TTC549 (cell line): ENCODE results near the gene LMNTD2.
"Not testable (repeated sequence)": the region's sequence is repeated elsewhere in the genome, so short reads cannot be mapped to it uniquely, and the experiment has no call there.

Experiments used
- FAIRE-seq: peaks from 2 replicates; lab custom pipeline; 2012; peaks lifted over from hg19 to GRCh38; lab: Jason Lieb, UNC

Gene LMNTD2

DNA sequence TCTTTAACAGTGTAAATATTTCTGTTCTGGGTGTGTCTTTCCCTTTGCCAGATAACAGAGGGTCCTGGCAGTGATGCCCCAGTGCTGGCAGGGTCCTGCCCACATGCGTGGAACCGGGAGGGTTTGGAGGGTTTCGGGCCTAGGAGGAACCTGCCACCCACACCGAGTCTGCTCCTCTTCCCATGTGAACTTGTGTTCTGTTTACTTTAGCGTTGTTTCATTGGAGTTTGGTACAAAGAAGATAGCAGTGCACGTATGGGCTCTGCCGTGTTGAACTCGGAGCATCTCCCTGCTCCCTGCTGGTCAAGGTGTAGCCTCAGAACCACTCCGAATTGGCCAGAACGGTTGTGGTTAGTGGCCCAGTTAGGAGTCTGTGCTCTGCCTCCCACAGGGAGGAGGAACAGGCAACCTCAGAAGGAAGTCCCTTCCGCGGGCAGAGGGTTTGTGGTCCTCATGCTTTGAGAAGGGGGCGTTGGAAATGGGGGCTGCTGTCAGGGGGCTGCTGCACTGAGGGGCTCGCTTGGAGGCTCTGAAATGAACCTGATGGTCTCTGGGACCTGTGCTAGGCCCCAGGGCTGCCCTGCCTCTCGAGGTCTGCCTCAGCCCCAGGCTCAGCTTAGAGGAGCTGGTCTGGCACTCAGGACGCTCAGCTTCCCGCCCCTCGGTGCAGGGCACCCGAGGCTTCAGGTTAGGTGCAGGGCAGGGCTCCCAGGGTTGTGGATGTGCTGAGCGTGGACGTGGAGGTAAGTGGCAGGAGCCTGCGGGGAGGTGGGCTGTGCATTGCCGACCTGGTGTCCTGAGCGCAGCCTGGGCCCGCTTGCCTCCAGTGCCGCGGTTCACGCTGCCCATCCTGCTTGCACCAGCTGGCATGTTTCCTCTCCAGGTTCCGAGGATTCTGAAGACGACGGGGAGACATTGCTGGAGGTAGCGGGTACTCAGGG is 26.1 kb upstream of the LMNTD2 start:
- FAIRE-seq = no peak

GRCh38 chr11:584287-584686 is 23.7 kb upstream of the LMNTD2 start:
- FAIRE-seq = no peak

DNA sequence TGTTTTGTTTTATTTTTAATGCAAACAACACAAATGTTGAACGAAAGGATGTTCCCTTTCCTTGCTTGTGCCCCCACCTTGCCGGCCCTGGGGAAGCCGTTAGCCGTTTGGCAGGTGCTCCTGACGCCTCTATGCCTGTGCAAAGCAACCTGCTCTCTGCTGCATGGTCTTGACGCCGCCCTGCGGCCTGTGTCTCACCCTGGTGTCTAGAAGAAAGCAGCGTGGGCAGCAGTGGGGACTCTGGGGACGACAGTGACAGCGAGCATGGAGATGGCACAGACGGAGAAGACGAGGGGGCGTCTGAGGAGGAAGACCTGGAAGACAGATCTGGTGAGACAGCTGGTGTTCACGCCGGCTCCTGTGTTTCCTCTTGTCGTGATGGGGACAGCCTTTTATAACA is 21.2 kb upstream of the LMNTD2 start:
- no peak for FAIRE-seq

GRCh38 chr11:581342-581741 is 20.8 kb upstream of the LMNTD2 start:
- no peak for FAIRE-seq

DNA sequence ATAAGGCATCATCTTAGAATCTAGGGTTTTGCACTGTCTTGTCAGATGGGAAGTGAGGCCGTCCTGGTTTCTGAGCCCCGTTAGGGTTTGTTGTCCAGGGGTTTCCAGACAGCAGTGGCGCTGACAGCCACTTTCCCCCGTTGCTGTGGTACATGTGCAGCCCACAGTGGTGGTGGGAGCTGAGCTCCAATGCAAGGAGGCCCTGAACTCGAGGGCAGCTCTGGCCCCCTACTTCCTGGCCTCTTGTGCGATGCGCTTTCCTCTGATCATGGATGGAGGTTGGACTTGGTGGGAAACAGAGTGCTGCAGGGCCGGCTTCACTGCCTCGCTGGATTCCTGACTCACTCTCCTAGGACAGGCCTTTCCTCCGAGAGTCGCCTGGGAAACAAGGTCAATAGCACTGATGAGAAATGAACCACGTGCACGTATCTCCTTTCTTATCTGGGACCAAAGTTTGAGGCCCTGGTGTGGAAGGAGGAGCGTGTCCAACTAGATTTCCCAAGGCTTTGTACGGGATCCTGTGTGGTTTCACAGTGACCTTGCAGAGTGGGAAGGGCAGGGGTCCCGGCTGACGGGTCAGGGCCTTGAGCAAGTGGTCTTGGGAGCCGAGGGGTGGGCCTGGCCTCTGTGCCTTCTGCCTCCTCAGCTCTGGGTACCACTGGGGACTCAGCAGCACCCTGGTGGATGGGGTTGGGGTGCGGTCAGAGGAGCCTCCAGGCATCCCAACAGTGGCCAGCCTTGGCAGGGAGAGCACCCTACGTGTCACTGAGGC is 19.5 kb upstream of the LMNTD2 start:
- no peak for FAIRE-seq

GRCh38 chr11:578276-579035 is 17.9 kb upstream of the LMNTD2 start:
- no peak for FAIRE-seq

GRCh38 chr11:577611-577894 is 17.0 kb upstream of the LMNTD2 start:
- FAIRE-seq = no peak

DNA sequence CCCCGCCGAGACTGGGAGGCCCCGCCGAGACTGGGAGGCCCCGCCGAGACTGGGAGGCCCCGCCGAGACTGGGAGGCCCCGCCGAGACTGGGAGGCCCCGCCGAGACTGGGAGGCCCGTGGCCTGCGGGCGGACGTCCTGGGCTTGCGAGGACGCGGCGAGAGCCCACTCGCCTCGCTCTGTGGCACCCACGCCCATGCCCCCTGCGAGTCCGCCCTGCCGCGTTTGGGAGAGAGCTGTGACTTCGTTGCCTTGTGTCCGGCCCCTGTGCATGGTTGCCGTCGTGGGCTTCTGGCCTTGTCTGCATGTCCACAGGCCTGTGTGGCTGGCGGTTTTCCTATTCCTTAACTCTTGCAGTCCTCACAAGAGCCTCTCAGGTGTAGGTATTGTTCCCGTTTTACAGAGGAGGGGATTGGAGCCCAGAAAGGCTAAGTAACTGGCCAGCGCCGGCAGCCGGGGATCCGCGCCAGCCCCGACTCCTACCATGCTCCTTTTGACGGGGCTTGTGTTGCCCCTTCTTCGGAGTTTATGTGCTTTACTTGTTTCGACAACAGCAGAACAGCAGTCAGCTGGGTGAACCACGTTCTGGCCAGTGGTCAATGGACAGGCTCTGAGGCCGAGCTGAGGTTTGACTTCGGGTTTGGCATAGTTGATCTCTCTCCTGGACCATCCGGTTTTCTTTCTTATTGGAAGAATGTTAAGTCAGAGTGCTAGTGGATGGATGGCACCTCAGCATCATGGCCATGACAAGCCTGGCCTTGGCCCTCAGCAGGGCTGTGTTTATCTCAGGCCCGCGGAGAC is 16.5 kb upstream of the LMNTD2 start:
- FAIRE-seq = no peak

- no peak for FAIRE-seq
Observed at GRCh38 chr11:575996-576768, 15.6 kb upstream of the LMNTD2 start, which contains the start of gene PHRF1. Gene PHRF1 (plus strand): TSS chr11:576470. CDS start chr11:581513, 5,043 bp downstream.

DNA sequence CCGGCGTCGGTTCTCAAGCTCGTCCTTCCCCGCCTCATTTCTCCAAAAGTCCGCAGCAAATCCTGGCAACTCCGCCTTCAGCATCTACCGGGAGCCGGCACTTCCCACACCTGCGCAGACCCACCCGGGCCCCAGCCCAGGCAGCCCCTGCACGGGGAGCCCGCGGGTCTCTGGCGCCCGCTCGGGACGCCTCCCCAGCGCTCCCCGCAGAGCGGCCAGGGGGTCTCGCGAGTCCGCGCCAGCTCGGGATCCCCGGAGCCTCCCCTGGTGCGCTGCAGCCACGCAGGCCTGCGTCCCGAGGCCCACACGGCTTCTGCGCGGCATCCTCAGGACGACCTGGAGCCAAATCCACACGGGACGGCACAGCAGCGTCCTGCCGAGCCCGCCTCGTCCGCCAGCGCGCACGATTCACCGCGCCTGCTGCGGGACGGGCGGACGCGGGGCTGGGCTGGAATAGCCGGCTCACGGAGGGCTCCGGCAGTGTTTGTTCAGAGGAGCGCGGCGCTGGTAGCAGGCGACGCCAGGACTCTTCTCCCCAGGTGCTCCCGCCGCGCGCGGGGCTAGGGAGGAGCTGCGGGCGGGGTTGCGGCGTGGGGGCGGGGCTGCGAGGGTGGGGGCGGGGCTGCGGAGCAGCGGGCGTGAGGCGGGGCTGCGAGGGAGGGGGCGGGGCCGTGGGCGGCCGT is 14.9 kb upstream of the LMNTD2 start:
- no peak for FAIRE-seq

GRCh38 chr11:574632-575312 is 14.2 kb upstream of the LMNTD2 start:
- no peak for FAIRE-seq

DNA sequence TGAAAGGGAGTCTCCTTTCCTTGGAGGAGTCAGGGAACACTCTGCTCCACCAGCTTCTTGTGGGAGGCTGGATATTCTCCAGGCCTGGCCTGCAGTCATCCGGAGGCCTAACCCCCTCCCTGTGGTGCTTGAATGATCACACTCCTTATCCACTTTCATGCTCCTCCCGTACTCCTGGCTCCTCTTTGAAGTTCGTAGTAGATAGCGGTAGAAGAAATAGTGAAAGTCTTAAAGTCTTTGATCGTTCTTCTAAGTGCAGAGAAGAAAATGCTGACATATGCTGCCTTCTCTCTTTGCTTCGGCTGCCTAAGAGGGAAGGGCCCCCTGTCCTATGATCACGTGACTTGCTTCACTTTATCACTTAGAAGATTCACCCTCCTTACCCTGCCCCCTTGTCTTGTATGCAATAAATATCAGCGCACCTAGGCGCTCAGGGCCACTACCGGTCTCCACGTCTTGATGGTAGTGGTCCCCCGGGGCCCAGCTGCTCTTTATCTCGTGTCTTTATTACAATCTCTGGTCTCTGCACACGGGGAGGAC is 13.6 kb upstream of the LMNTD2 start:
- FAIRE-seq = not testable (repeated sequence)

- FAIRE-seq = no peak
Observed at GRCh38 chr11:573146-573759, 12.7 kb upstream of the LMNTD2 start.

DNA sequence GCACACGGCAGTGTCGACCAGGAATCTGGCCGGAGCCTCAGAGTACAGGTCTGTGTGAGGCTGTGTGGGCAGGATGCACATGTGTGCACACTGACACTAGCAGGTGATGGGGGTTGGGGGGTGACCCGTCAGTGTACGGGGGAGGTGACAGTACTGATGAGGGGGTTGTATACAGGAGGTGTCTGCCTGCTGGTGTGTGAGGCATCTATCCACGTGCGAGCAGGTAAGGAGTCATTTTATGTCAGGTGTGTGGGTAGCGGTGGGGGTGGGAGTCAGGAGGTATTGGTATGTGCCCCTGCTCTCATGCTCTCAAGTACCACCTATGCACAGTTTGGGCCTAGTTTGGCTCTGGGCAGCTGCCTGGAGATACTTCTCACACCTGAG is 11.3 kb upstream of the LMNTD2 start:
- FAIRE-seq = no peak

GRCh38 chr11:569158-569885 is 8.8 kb upstream of the LMNTD2 start:
- FAIRE-seq = no peak

DNA sequence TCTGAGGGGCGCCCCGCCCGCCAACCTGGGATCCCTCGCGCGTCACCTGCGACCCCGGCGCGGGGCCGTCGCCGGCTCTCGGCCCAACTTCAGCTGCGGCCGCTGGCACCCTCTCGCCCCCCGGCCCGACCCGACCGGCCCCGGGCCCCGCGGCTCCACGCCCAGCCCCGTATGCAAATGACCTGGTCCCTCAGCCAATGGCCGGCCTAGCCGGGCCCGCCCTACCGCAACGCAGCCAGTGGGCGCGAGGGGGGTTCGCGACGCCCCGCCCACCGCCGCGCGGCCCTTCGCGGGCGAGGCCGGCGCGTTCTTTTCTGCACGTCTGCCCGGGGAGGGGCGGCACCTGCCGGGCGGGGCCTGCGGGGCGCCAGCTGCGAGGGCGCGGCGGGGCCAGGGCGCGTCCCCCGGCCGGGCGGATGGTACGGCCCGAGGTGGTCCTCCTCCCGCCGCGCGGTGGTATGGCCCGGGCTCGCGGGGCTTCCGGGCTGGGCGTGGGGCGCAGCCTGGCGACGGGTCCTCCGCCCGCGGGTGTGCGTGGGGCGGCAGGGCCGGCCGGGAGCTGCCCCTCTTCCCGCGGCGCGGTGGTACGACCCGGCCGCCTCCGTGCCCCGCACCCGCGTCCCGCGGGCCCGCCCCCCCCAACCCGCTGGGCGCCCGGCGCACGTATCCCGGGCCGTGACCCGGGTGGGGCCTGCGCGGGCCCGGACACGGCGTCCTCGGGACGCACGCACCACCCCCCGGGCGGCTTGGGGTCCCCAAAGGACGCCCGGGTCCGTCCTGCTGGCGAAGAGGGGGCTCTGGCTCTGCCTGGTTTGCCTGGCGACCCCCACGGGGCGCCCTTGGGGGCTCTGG is 8.0 kb upstream of the LMNTD2 start:
- FAIRE-seq = no peak

DNA sequence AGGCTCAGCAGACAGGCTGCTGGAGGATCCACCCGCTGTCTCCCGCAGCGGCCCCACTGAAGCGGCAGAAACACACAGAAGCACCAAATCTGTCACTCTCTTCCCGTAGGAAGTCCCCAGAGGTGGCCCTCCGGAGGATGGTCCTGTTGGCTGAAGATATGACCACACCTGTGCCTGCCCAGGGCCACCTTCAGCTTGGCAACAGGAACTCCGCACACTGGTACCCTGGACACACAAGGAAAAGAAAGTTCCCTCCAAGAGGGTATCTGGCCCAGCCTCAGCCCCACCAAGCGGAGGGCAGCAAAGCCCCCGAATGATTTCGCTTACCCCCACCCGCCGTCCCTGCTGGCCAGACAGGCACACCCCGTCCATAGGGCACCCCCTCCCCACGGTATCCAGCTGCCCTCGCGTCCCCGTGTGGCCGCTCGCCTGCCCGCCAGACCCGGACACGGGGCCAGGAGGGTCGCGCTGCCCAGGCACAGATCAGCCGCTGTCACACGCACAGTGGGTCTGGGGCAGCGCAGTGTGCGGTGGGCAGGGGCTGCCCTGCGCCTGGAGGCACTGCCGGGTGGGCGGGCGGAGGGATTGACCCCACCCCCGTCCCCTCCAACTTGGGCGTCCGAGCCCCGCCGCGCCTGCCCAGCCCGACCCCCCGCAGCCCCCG is 7.2 kb upstream of the LMNTD2 start:
- no peak for FAIRE-seq
